HEK293 (cell line): Measurements from ENCODE around the gene SEC63.

Source experiments
- CTCF ChIA-PET: fragments of 350-600 bp; formaldehyde crosslinking; extraction: SDS; loops from one replicate; lab custom pipeline; 2021; ENCODE audit warnings: antibody characterized with exemption; lab: Yijun Ruan, JAX
- POLR2A ChIA-PET: fragments of 300-600 bp; formaldehyde crosslinking; extraction: SDS; loops from one replicate; lab custom pipeline; 2020; ENCODE audit warnings: antibody characterized with exemption, inconsistent platforms; lab: Yijun Ruan, JAX
- H3K27ac ChIP-seq: fragments of 200-500 bp; sonication (Bioruptor generic); 2 replicates; pipeline ENCODE4 v1.5.1; 2014; ENCODE audit warnings: low read depth, low read length, control low read depth, inconsistent platforms; ENCODE audit errors: extremely low read depth
- H3K36me3 ChIP-seq, 2 experiments: fragments of 200-500 bp in 1 of 2; sonication (Bioruptor generic) in 1 of 2; 1 replicate in 1 of 2; 2 replicates in 1 of 2; pipeline ENCODE4 v1.5.1; 2014 to 2017; ENCODE audit warnings: inconsistent platforms in 2 of 2, low read length in 2 of 2; ENCODE audit not compliant: control insufficient read depth in 2 of 2, insufficient read depth in 1 of 2
- H3K4me1 ChIP-seq: fragments of 200-500 bp; sonication (Bioruptor generic); 2 replicates; pipeline ENCODE4 v1.5.1; 2014; ENCODE audit warnings: mild to moderate bottlenecking, low read length, inconsistent platforms; ENCODE audit not compliant: control insufficient read depth, insufficient read depth
- H3K4me3 ChIP-seq: 2 replicates; pipeline ENCODE4 v1.5.1; 2011; ENCODE audit warnings: low read depth, mild to moderate bottlenecking, control low read depth, low read length, moderate library complexity
- H3K9me3 ChIP-seq: fragments of 200-500 bp; sonication (Bioruptor generic); 2 replicates; pipeline ENCODE4 v1.5.1; 2014; ENCODE audit warnings: low read depth, low read length, inconsistent platforms; ENCODE audit not compliant: control insufficient read depth, insufficient read depth
- IKZF3 ChIP-seq: fragments of 450-650 bp; IDR thresholded peaks from 2 replicates; pipeline ENCODE4 v1.5.0; 2018; ENCODE audit warnings: missing biosample characterization, mild to moderate bottlenecking, missing genetic modification characterization, moderate library complexity
- KLF8 ChIP-seq: fragments of 450-650 bp; formaldehyde crosslinking; IDR thresholded peaks from 2 replicates; pipeline ENCODE4 v1.5.1; 2016; ENCODE audit warnings: missing biosample characterization, missing genetic modification characterization
- KLF9 ChIP-seq: fragments of 450-650 bp; formaldehyde crosslinking; IDR thresholded peaks from 2 replicates; pipeline ENCODE4 v1.5.1; 2016; ENCODE audit warnings: missing biosample characterization, missing genetic modification characterization, low read depth
- MZF1 ChIP-seq: fragments of 450-650 bp; formaldehyde crosslinking; IDR thresholded peaks from 2 replicates; pipeline ENCODE4 v1.5.1; 2017; ENCODE audit warnings: missing biosample characterization, missing genetic modification characterization, borderline replicate concordance
- OSR2 ChIP-seq: fragments of 450-650 bp; formaldehyde crosslinking; IDR thresholded peaks from 2 replicates; pipeline ENCODE4 v1.5.1; 2016; ENCODE audit warnings: missing biosample characterization, missing genetic modification characterization
- RBAK ChIP-seq: fragments of 450-650 bp; formaldehyde crosslinking; IDR thresholded peaks from 2 replicates; pipeline ENCODE4 v1.5.1; 2016; ENCODE audit warnings: missing biosample characterization, missing genetic modification characterization
- SCRT2 ChIP-seq: fragments of 450-650 bp; formaldehyde crosslinking; IDR thresholded peaks from 2 replicates; pipeline ENCODE4 v1.5.1; 2016; ENCODE audit warnings: missing biosample characterization, missing genetic modification characterization
- SETDB1 ChIP-seq: IDR thresholded peaks from one replicate; pipeline ENCODE4 v1.6.1; 2017; ENCODE audit warnings: mild to moderate bottlenecking, low read length, moderate library complexity, mixed read lengths; ENCODE audit not compliant: insufficient read length
- ZBTB10 ChIP-seq: fragments of 450-650 bp; formaldehyde crosslinking; IDR thresholded peaks from 2 replicates; pipeline ENCODE4 v1.5.1; 2016; ENCODE audit warnings: missing biosample characterization, missing genetic modification characterization
- ZNF174 ChIP-seq: fragments of 450-650 bp; formaldehyde crosslinking; IDR thresholded peaks from 2 replicates; pipeline ENCODE4 v1.5.0; 2017; ENCODE audit warnings: missing biosample characterization, mild to moderate bottlenecking, missing genetic modification characterization
- ZNF221 ChIP-seq: fragments of 450-650 bp; formaldehyde crosslinking; IDR thresholded peaks from 2 replicates; pipeline ENCODE4 v1.5.1; 2017; ENCODE audit warnings: missing biosample characterization, missing genetic modification characterization, borderline replicate concordance
- ZNF404 ChIP-seq: fragments of 450-650 bp; formaldehyde crosslinking; IDR thresholded peaks from 2 replicates; pipeline ENCODE4 v1.5.1; 2017; ENCODE audit warnings: missing biosample characterization, missing genetic modification characterization
- ZNF473 ChIP-seq: fragments of 450-650 bp; formaldehyde crosslinking; IDR thresholded peaks from 2 replicates; pipeline ENCODE4 v1.5.1; 2017; ENCODE audit warnings: missing biosample characterization, missing genetic modification characterization
- ZNF48 ChIP-seq: fragments of 450-650 bp; formaldehyde crosslinking; IDR thresholded peaks from 2 replicates; pipeline ENCODE4 v1.5.1; 2016; ENCODE audit warnings: missing biosample characterization, missing genetic modification characterization
- ZNF558 ChIP-seq: fragments of 450-650 bp; formaldehyde crosslinking; IDR thresholded peaks from 2 replicates; pipeline ENCODE4 v1.5.1; 2016; ENCODE audit warnings: missing biosample characterization, missing genetic modification characterization
- ZNF571 ChIP-seq: fragments of 450-650 bp; formaldehyde crosslinking; IDR thresholded peaks from 2 replicates; pipeline ENCODE4 v1.5.0; 2017; ENCODE audit warnings: missing biosample characterization, missing genetic modification characterization
- ZNF610 ChIP-seq: fragments of 450-650 bp; formaldehyde crosslinking; IDR thresholded peaks from 2 replicates; pipeline ENCODE4 v1.5.1; 2016; ENCODE audit warnings: missing biosample characterization, missing genetic modification characterization, borderline replicate concordance
- ZNF629 ChIP-seq: fragments of 450-650 bp; formaldehyde crosslinking; IDR thresholded peaks from 2 replicates; pipeline ENCODE4 v1.5.1; 2017; ENCODE audit warnings: missing biosample characterization, missing genetic modification characterization
- ZNF785 ChIP-seq: fragments of 450-650 bp; formaldehyde crosslinking; IDR thresholded peaks from 2 replicates; pipeline ENCODE4 v1.5.1; 2016; ENCODE audit warnings: missing biosample characterization, missing genetic modification characterization
- ZNF837 ChIP-seq: fragments of 450-650 bp; formaldehyde crosslinking; IDR thresholded peaks from 2 replicates; pipeline ENCODE4 v1.5.1; 2016; ENCODE audit warnings: missing biosample characterization, missing genetic modification characterization
- ZNF843 ChIP-seq: fragments of 450-650 bp; formaldehyde crosslinking; IDR thresholded peaks from 2 replicates; pipeline ENCODE4 v1.5.1; 2016; ENCODE audit warnings: missing biosample characterization, missing genetic modification characterization
- TF ChIP-seq, protein P1 (sequence below): fragments of 450-650 bp; formaldehyde crosslinking; IDR thresholded peaks from 2 replicates; pipeline ENCODE4 v1.5.1; 2017; ENCODE audit warnings: missing biosample characterization, missing genetic modification characterization
- TF ChIP-seq, protein P2 (sequence below): fragments of 450-650 bp; IDR thresholded peaks from 2 replicates; pipeline ENCODE4 v1.5.1; 2018; ENCODE audit warnings: missing biosample characterization, missing genetic modification characterization

SEC63 gene

GRCh38 chr6:107832151-107833056 lies 125.6 kb downstream of the SEC63 start:
- POLR2A ChIA-PET: no interaction called here

DNA sequence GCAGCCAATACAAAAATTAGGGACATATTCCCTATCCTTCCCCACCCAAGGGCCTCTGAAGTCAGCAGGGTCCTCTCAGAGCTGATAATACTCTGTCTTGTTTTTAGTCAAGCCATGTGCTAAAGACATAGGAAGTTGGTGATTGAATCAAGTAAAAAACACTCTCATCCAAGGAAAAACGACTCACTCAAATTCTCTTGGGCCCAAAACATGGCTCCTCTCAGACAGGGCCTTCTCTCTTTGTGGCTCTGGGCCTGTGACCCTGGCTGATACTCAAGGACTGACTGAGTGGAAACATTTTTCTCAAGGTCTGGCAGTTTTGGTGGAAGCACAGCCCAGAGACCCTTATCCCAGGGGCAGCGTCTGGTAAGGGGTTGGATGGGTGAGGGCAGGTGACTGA lies 127.9 kb downstream of the SEC63 start:
- H3K4me3 ChIP-seq: no peak overlapping the region
- no peaks in the 10 kb centered on the region for H3K9me3 ChIP-seq
- no peak overlapping the region for H3K27ac ChIP-seq
- ChIA-PET POLR2A (no interaction called here), CTCF (interaction anchor here (1.0 to 2.2 kb wide), 3 partner anchors 11 to 18 kb away, joined by 3 to 5 read pairs (median 4); no protein-coding TSS in a partner anchor)
- no peak for TF ChIP-seq ZNF843 (tag by site-specific recombination)
- no peak for TF ChIP-seq ZNF174 (tag by site-specific recombination)
- no peak for TF ChIP-seq MZF1 (tag by site-specific recombination)
- TF ChIP-seq, protein P1, sequence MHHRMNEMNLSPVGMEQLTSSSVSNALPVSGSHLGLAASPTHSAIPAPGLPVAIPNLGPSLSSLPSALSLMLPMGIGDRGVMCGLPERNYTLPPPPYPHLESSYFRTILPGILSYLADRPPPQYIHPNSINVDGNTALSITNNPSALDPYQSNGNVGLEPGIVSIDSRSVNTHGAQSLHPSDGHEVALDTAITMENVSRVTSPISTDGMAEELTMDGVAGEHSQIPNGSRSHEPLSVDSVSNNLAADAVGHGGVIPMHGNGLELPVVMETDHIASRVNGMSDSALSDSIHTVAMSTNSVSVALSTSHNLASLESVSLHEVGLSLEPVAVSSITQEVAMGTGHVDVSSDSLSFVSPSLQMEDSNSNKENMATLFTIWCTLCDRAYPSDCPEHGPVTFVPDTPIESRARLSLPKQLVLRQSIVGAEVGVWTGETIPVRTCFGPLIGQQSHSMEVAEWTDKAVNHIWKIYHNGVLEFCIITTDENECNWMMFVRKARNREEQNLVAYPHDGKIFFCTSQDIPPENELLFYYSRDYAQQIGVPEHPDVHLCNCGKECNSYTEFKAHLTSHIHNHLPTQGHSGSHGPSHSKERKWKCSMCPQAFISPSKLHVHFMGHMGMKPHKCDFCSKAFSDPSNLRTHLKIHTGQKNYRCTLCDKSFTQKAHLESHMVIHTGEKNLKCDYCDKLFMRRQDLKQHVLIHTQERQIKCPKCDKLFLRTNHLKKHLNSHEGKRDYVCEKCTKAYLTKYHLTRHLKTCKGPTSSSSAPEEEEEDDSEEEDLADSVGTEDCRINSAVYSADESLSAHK (tag by site-specific recombination): no peak
- no peak for TF ChIP-seq OSR2 (tag by site-specific recombination)
- TF ChIP-seq KLF9 (tag by site-specific recombination): no peak
- TF ChIP-seq SETDB1: no peak
- TF ChIP-seq ZNF571: no peak
- no peak for TF ChIP-seq RBAK
- no peak for TF ChIP-seq ZNF221 (tag by site-specific recombination)
- no peak for TF ChIP-seq ZNF404 (tag by site-specific recombination)
- no peak for TF ChIP-seq ZNF473 (tag by site-specific recombination)
- no peak for TF ChIP-seq ZNF558 (tag by site-specific recombination)
- H3K36me3 ChIP-seq: no peaks in the 10 kb centered on the region
- H3K4me1 ChIP-seq: no peaks in the 10 kb centered on the region

More at GRCh38 chr6:107832151-107833056, 125.6 kb downstream of the SEC63 start:
- H3K36me3 ChIP-seq: no peaks in the 10 kb centered on the region
- no peak overlapping the region for H3K27ac ChIP-seq
- H3K4me3 ChIP-seq: no peak overlapping the region
- no peaks in the 10 kb centered on the region for H3K9me3 ChIP-seq
- CTCF ChIA-PET: interaction anchor here (0.6 to 1.6 kb wide), 6 partner anchors 11 to 128 kb away, joined by 3 to 5 read pairs (median 3); no protein-coding TSS in a partner anchor
- no peaks in the 10 kb centered on the region for H3K4me1 ChIP-seq
- TF ChIP-seq SCRT2 (tag by site-specific recombination) (no peak), ZNF785 (no peak), ZNF629 (tag by site-specific recombination) (no peak), IKZF3 (no peak), ZNF837 (tag by site-specific recombination) (no peak), ZNF48 (tag by site-specific recombination) (no peak), KLF8 (no peak), ZBTB10 (tag by site-specific recombination) (no peak), ZNF610 (tag by site-specific recombination) (no peak)
- TF ChIP-seq, protein P2, sequence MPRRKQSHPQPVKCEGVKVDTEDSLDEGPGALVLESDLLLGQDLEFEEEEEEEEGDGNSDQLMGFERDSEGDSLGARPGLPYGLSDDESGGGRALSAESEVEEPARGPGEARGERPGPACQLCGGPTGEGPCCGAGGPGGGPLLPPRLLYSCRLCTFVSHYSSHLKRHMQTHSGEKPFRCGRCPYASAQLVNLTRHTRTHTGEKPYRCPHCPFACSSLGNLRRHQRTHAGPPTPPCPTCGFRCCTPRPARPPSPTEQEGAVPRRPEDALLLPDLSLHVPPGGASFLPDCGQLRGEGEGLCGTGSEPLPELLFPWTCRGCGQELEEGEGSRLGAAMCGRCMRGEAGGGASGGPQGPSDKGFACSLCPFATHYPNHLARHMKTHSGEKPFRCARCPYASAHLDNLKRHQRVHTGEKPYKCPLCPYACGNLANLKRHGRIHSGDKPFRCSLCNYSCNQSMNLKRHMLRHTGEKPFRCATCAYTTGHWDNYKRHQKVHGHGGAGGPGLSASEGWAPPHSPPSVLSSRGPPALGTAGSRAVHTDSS (tag by site-specific recombination): no peak
